Pancreas (tissue), 10 donors: ENCODE data around the gene MT1F. TPM values are rescaled to one million over a fixed set of nuclear protein-coding genes. Genes with fewer than 3 reads are reported as not detected.

Experiments
- ATAC-seq, 4 donors: fragments of 200-7000 bp; cut with Tn5 transposase; one replicate each; pipeline versions ENCODE4 v1.8.0 to v1.9.1; 2020; ENCODE audit warnings: mild to moderate bottlenecking in 4 of 4, moderate library complexity in 4 of 4
- DNase-seq, 6 donors: peaks; one replicate each; pipeline ENCODE4 v3.0.0-alpha.2; 2020
- FAIRE-seq: peaks from 2 replicates; lab custom pipeline; 2012; peaks lifted over from hg19 to GRCh38; lab: Jason Lieb, UNC
- H3K27ac ChIP-seq, 4 donors: fragments of 200-600 bp; sonication (generic); 1 replicate in 3 of 4; 2 replicates in 1 of 4; pipeline versions ENCODE4 v1.5.0 to v1.8.0; 2020
- H3K27me3 ChIP-seq, 4 donors: fragments of 200-600 bp; one replicate each; pipeline ENCODE4 v1.8.0; 2021
- H3K36me3 ChIP-seq, 3 donors: fragments of 200-600 bp; sonication (generic) in 1 of 3; one replicate each; pipeline versions ENCODE4 v1.5.0 to v1.8.0; 2020 to 2021
- H3K4me1 ChIP-seq, 3 donors: fragments of 200-600 bp; one replicate each; pipeline ENCODE4 v1.8.0; 2021
- H3K4me3 ChIP-seq, 4 donors: fragments of 200-600 bp; sonication (generic) in 2 of 4; one replicate each; pipeline versions ENCODE4 v1.5.0 to v1.8.0; 2020 to 2021
- H3K9me3 ChIP-seq, 4 donors: fragments of 200-600 bp; one replicate each; pipeline ENCODE4 v1.8.0; 2021
- WGBS, 2 donors: extraction: QIAGEN DNeasy Blood & Tissue Kit; methylation state at CpG; one replicate each; pipeline ENCODE4 v1.1.7; 2013; 5-methylcytosine and 5-hydroxymethylcytosine counted together
- intact Hi-C, 3 donors: fragments of 100-400 bp; cut with DNase I; formaldehyde crosslinking; loops; one replicate each; pipeline versions ENCODE4 v1.11.1 to v1.14.2; 2022
- polyA plus RNA-seq, 2 donors: library from polyadenylated mRNA; stranded (reverse); fragments of 200-250 nt; gene quantifications; one replicate each; pipeline ENCODE4 v1.2.3, GENCODE V29; 2013
- total RNA-seq, 6 donors: library from RNA; stranded (reverse); fragmentation: NEBNext Ultra II Directional in 4 of 6; extraction: Animal tissue kit (Norgen Biotek cat#: 25700) in 4 of 6; gene quantifications; one replicate each; pipeline versions ENCODE4 v1.2.1 to v1.2.4, GENCODE V29; 2021 to 2023
- TF ChIP-seq, protein P1 (sequence below), 4 donors: fragments of 200-600 bp; sonication (generic) in 3 of 4; IDR thresholded peaks; one replicate each; pipeline versions ENCODE4 v1.5.0 to v1.8.0; 2021; ENCODE audit warnings: antibody characterized with exemption in 4 of 4
- donor health status: healthy with polysubstance abuse.
- donor health status: DM: no; HTN: no; CAD: no; lungs with moderate emphysema.
- donor health status: DM: no; HTN: no; CAD: no.
- donor health status: control.
- donor health status: control.
- donor health status: Bipolar disorder and iron deficiency.
- donor health status: DM: yes; HTN: yes; CAD: no.
- donor health status: DM: no; HTN: no; CAD: no.
- donor health status: DM: no; HTN: no; CAD: no.
- donor health status: DM: yes; HTN: yes; CAD: no.

The MT1F gene
- total and polyA plus RNA-seq, 8 donors, result 29.1 to 201 (median 48.3) TPM

DNA sequence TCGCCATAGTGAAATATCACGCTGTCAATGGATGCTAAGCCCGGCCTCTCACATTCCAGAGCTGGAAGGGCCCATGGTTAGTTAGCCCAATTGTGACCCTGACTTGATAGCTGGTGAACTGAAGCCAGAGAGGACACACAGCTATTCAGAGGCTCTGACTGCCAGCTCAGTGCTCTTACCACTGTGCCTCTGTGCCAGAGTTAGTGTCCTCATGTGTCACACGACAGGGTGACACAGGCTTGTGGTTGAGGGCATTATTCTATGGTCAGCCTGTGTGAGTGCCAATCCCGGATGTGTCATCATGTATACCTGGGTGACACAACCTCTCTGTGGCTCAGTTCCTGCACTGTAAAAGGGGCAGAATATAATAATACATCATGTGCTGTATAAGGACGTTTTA lies 22.1 kb downstream of the MT1F start:
- Histone ChIP-seq H3K4me3 (no peak overlapping the region), H3K36me3 (no peaks in the 10 kb centered on the region), H3K9me3 (no peaks in the 10 kb centered on the region), H3K4me1 (peaks cover 0 to 12% (median 6%) of the 10 kb centered on the region in 3 donors), H3K27ac (no peak overlapping the region), H3K27me3 (no peaks in the 10 kb centered on the region)
- FAIRE-seq, result no peak
- intact Hi-C loops, result no loop called here
- peak in 1 of 6 donors; percentile 29 for DNase-seq
- 80 to 91% methylated on average over 6 of the region's 6 CpGs for WGBS, 2 donors
- TF ChIP-seq, protein P1, sequence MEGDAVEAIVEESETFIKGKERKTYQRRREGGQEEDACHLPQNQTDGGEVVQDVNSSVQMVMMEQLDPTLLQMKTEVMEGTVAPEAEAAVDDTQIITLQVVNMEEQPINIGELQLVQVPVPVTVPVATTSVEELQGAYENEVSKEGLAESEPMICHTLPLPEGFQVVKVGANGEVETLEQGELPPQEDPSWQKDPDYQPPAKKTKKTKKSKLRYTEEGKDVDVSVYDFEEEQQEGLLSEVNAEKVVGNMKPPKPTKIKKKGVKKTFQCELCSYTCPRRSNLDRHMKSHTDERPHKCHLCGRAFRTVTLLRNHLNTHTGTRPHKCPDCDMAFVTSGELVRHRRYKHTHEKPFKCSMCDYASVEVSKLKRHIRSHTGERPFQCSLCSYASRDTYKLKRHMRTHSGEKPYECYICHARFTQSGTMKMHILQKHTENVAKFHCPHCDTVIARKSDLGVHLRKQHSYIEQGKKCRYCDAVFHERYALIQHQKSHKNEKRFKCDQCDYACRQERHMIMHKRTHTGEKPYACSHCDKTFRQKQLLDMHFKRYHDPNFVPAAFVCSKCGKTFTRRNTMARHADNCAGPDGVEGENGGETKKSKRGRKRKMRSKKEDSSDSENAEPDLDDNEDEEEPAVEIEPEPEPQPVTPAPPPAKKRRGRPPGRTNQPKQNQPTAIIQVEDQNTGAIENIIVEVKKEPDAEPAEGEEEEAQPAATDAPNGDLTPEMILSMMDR (IDR thresholded peaks at IDR 0.05), result no peak
- no peak for ATAC-seq

DNA sequence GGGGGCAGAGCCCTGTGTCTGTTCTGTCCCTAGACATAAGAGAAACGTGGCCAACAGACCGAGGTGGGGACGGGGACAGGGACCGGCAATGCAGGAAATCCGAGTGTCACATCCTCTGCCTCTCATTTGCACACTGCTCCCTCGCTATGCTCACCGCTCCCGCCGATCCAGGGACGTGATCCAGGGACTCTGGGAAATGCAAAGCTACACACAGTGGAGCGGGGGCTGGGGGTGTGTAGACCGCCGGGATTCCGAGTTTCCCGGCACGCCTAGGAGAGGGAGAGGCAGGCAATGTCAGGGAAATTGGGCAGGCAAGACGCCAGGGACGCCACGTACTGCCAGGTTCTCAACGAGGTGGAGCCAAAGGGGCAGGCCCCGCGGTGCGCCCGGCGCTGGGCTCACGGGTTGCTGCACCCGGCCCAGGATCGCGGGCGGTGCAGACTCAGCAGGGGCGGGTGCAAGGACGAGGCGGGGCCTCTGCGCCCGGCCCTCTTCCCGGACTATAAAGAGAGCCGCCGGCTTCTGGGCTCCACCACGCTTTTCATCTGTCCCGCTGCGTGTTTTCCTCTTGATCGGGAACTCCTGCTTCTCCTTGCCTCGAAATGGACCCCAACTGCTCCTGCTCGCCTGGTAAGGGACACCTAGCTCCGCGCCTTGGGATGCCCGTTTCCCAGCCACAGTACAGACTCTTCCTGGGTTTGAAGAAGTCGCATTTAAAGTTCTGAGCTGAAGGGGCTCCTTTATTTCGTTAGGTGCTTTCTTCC lies 24.4 kb downstream of the MT1F start, which contains the start of gene MT1X:
Gene MT1X (plus strand): TSS at position 532 of the 764 bp plus-strand sequence. CDS start 71 bp downstream, at position 603.
- TF ChIP-seq, protein P1 (IDR thresholded peaks at IDR 0.05), result no peak
- DNase-seq (peak; percentile 93 to 99 (median 97)), FAIRE-seq (no peak), ATAC-seq (peak; percentile 91 to 98 (median 92))
- no peaks in the 10 kb centered on the region for H3K27me3 ChIP-seq
- WGBS, 2 donors, result 1% methylated on average over 46 to 49 of the region's 49 CpGs
- H3K9me3 ChIP-seq, result no peaks in the 10 kb centered on the region
- peaks cover 0 to 15% (median 3%) of the 10 kb centered on the region in 3 donors for H3K4me1 ChIP-seq
- H3K27ac ChIP-seq, result peak within 1 kb of the TSS; percentile 20 to 80 (median 62)
- intact Hi-C loops, result no loop called here
- H3K36me3 ChIP-seq, result no peaks in the 10 kb centered on the region
- peak within 1 kb of the TSS; percentile 52 to 74 (median 68) for H3K4me3 ChIP-seq

- TF ChIP-seq, protein P1 (IDR thresholded peaks at IDR 0.05), result no peak
- peaks cover 0 to 15% (median 2%) of the 10 kb centered on the region in 3 donors for H3K4me1 ChIP-seq
- ATAC-seq (peak; percentile 10 to 22 (median 15)), DNase-seq (peak in 1 of 6 donors; percentile 53), FAIRE-seq (no peak)
- intact Hi-C loops, result no loop called here
- peak overlapping the region; percentile 20 to 80 (median 62) for H3K27ac ChIP-seq
- H3K36me3 ChIP-seq, result no peaks in the 10 kb centered on the region
- no peaks in the 10 kb centered on the region for H3K27me3 ChIP-seq
- WGBS, 2 donors, result 5% methylated on average over 8 of the region's 8 CpGs
- H3K4me3 ChIP-seq, result peak overlapping the region; percentile 52 to 74 (median 68)
- no peaks in the 10 kb centered on the region for H3K9me3 ChIP-seq
These were observed 25.1 kb downstream of the MT1F start for GRCh38 chr16:56682703-56683397.

DNA sequence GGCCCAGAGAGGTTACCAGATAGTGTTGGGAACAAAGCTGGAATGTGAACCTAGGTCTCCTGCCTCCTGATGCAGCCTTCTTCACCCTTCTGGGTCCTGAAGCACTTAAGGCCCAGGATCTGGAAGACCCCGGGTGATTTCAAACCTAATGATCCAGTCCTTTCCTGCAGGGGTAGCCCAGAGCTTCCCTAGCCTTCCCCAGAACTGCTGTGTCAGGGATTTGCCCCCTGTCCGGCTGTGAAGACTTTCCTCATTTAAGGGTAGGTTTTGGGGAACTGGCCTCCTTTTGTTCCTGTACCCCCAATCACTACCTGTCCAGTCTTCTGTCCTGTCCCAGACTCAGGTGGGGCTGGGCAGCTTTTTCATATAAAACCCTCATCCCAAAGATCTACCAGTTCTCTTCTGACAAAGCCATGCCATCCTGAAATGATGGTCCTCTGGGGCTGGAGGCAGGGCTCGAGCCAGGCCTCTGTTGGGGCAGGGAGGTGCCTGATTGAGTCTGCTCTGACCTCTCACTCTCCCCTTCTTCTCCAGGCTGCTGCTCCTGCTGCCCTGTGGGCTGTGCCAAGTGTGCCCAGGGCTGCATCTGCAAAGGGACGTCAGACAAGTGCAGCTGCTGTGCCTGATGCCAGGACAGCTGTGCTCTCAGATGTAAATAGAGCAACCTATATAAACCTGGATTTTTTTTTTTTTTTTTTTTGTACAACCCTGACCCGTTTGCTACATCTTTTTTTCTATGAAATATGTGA lies 25.8 kb downstream of the MT1F start:
- intact Hi-C loops, result no loop called here
- peak overlapping the region; percentile 52 to 74 (median 68) for H3K4me3 ChIP-seq
- peak overlapping the region in 3 of 4 donors; percentile 20 to 72 (median 51) for H3K27ac ChIP-seq
- DNase-seq, result peak in 2 of 6 donors; percentile 45 to 52
- H3K9me3 ChIP-seq, result no peaks in the 10 kb centered on the region
- H3K27me3 ChIP-seq, result no peaks in the 10 kb centered on the region
- H3K4me1 ChIP-seq, result peaks cover 0 to 9% (median 2%) of the 10 kb centered on the region in 3 donors
- TF ChIP-seq, protein P1 (IDR thresholded peaks at IDR 0.05), result no peak
- WGBS, 2 donors, result 25 to 27% methylated on average over 5 of the region's 5 CpGs
- peak in 1 of 4 donors; percentile 9 for ATAC-seq
- H3K36me3 ChIP-seq, result no peaks in the 10 kb centered on the region
- no peak for FAIRE-seq
